ENCODE measurements around the gene BMP2K.

DNA sequence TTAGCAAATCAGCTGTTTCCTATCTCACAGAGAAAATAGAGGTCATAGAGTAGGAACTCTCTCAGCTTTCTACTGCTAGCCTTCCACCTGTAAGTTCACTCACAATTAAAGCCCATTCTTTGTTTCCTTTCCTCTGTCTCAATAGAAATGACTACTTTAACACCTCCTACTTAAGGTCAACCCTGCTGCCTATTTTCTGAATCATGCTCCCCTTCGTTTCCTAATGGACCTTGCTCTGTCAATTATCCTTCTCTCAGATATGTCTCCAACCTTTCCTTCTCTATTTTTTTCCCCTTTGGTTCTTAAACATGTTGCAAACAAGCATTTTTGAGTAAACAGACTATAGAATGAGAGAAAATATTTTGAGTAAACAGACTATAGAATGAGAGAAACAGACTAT, 168.2 kb downstream of the BMP2K start:
- TF ChIP-seq EGR1 (IDR thresholded peaks at IDR 0.05; ENCODE audit: low read depth in 2 of 2) (no peak), RAD21 (IDR thresholded peaks at IDR 0.05) (no peak)
- TF ChIP-seq, protein P1, sequence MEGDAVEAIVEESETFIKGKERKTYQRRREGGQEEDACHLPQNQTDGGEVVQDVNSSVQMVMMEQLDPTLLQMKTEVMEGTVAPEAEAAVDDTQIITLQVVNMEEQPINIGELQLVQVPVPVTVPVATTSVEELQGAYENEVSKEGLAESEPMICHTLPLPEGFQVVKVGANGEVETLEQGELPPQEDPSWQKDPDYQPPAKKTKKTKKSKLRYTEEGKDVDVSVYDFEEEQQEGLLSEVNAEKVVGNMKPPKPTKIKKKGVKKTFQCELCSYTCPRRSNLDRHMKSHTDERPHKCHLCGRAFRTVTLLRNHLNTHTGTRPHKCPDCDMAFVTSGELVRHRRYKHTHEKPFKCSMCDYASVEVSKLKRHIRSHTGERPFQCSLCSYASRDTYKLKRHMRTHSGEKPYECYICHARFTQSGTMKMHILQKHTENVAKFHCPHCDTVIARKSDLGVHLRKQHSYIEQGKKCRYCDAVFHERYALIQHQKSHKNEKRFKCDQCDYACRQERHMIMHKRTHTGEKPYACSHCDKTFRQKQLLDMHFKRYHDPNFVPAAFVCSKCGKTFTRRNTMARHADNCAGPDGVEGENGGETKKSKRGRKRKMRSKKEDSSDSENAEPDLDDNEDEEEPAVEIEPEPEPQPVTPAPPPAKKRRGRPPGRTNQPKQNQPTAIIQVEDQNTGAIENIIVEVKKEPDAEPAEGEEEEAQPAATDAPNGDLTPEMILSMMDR (IDR thresholded peaks at IDR 0.05; ENCODE audit: low read depth, low read length, missing input control): no peak
- TF ChIP-seq, protein P2, sequence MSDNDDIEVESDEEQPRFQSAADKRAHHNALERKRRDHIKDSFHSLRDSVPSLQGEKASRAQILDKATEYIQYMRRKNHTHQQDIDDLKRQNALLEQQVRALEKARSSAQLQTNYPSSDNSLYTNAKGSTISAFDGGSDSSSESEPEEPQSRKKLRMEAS (IDR thresholded peaks at IDR 0.05): no peak
- TF ChIP-seq, protein P3, sequence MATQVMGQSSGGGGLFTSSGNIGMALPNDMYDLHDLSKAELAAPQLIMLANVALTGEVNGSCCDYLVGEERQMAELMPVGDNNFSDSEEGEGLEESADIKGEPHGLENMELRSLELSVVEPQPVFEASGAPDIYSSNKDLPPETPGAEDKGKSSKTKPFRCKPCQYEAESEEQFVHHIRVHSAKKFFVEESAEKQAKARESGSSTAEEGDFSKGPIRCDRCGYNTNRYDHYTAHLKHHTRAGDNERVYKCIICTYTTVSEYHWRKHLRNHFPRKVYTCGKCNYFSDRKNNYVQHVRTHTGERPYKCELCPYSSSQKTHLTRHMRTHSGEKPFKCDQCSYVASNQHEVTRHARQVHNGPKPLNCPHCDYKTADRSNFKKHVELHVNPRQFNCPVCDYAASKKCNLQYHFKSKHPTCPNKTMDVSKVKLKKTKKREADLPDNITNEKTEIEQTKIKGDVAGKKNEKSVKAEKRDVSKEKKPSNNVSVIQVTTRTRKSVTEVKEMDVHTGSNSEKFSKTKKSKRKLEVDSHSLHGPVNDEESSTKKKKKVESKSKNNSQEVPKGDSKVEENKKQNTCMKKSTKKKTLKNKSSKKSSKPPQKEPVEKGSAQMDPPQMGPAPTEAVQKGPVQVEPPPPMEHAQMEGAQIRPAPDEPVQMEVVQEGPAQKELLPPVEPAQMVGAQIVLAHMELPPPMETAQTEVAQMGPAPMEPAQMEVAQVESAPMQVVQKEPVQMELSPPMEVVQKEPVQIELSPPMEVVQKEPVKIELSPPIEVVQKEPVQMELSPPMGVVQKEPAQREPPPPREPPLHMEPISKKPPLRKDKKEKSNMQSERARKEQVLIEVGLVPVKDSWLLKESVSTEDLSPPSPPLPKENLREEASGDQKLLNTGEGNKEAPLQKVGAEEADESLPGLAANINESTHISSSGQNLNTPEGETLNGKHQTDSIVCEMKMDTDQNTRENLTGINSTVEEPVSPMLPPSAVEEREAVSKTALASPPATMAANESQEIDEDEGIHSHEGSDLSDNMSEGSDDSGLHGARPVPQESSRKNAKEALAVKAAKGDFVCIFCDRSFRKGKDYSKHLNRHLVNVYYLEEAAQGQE (IDR thresholded peaks at IDR 0.05): no peak
